HG02571 (cell line): ENCODE results near the gene HDAC1.
"Not testable (repeated sequence)": the region's sequence is repeated elsewhere in the genome, so short reads cannot be mapped to it uniquely, and the experiment has no call there.

ENCODE experiments used
- ATAC-seq: cut with Tn5 transposase; IDR thresholded peaks from one replicate; pipeline ENCODE4 v1.9.1; 2021; ENCODE audit warnings: mild to moderate bottlenecking, moderate library complexity; ENCODE audit not compliant: unreplicated experiment

The HDAC1 gene

GRCh38 chr1:32273391-32274208 is 18.3 kb upstream of the HDAC1 start:
- ATAC-seq: no peak

- ATAC-seq: no peak
Observed at GRCh38 chr1:32274646-32275340, 17.1 kb upstream of the HDAC1 start.

GRCh38 chr1:32275424-32275823 is 16.5 kb upstream of the HDAC1 start:
- ATAC-seq: no peak

- ATAC-seq: no peak
Observed at GRCh38 chr1:32276032-32276782, 15.7 kb upstream of the HDAC1 start.

GRCh38 chr1:32284777-32285176 is 7.1 kb upstream of the HDAC1 start:
- not testable (repeated sequence) for ATAC-seq

GRCh38 chr1:32285658-32286057 is 6.2 kb upstream of the HDAC1 start:
- ATAC-seq: no peak

- no peak for ATAC-seq
Observed at GRCh38 chr1:32286763-32287162, 5.1 kb upstream of the HDAC1 start.

- no peak for ATAC-seq
Observed at GRCh38 chr1:32289256-32289655, 2.6 kb upstream of the HDAC1 start.

- no peak for ATAC-seq
Observed at GRCh38 chr1:32291145-32291707, 657 bp upstream of the HDAC1 start.

GRCh38 chr1:32298211-32298610 is 6.3 kb downstream of the HDAC1 start:
- ATAC-seq: not testable (repeated sequence)

GRCh38 chr1:32299327-32299726 is 7.4 kb downstream of the HDAC1 start:
- ATAC-seq: no peak

- no peak for ATAC-seq
Observed at GRCh38 chr1:32303358-32303757, 11.5 kb downstream of the HDAC1 start.

GRCh38 chr1:32303997-32304622 is 12.2 kb downstream of the HDAC1 start:
- no peak for ATAC-seq

GRCh38 chr1:32305310-32305709 is 13.4 kb downstream of the HDAC1 start:
- no peak for ATAC-seq

GRCh38 chr1:32307324-32307723 is 15.4 kb downstream of the HDAC1 start:
- no peak for ATAC-seq

- ATAC-seq: no peak
Observed at GRCh38 chr1:32309960-32310359, 18.1 kb downstream of the HDAC1 start.

GRCh38 chr1:32311709-32312393 is 20.0 kb downstream of the HDAC1 start:
- ATAC-seq: no peak

- no peak for ATAC-seq
Observed at GRCh38 chr1:32316903-32317277, 25.0 kb downstream of the HDAC1 start.

- ATAC-seq: no peak
Observed at GRCh38 chr1:32318127-32318869, 26.4 kb downstream of the HDAC1 start.
